Measurements from ENCODE around the gene CPPED1. TPM values are rescaled to one million over a fixed set of nuclear protein-coding genes. Genes with fewer than 3 reads are reported as not detected.

The CPPED1 gene
- total RNA-seq, 4 donors from 2014 or later = 10.6 to 21.7 (median 16.7) TPM

DNA sequence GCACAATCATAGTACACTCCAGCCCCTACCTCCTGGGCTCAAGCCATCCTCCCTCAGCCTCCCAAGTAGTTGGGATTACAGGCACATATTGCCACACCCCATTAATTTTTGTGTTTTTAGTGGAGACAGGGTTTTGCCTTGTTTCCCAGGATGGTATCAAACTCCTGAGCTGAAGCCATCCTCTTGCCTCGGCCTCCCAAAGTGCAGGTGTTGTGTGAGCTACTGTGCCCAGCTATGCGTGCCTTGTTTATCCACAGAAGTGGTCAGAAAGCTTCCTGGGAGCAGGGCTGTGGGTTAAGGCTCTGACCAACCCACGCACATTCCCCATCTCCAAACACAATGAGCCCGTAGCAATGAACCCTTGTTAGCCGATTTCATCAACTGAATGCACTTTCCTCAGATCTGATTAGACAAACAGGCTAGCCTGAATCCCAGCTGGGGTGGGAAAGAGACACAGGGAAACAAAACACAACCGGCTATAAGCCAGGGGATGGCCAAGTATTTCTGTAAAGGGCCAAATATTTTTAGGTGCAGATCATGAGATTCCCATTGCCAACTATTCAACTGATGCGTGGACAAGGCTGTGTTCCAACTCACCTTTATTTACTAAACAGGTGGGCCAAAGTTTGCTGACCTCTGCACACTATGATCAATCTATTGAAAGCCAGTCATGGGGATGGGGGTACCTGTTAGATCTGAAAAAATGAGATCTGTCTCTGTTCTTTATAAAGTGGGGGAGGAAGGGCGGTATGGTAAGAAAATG lies 193.6 kb downstream of the CPPED1 start:
- intact Hi-C loops (cut with DNase I) = no loop called here
- H3K4me3 ChIP-seq = no peak overlapping the region
- no peak for DNase-seq (ENCODE audit: extremely low spot score)
- no peak overlapping the region for H3K27ac ChIP-seq (replicated peaks in 1 of 4)
- H3K4me1 ChIP-seq = no peaks in the 10 kb centered on the region
- H3K36me3 ChIP-seq = no peaks in the 10 kb centered on the region
- H3K9me3 ChIP-seq = no peaks in the 10 kb centered on the region
- 78% methylated on average over 8 of the region's 8 CpGs for WGBS
- no peaks in the 10 kb centered on the region for H3K27me3 ChIP-seq
- TF ChIP-seq, protein P1, sequence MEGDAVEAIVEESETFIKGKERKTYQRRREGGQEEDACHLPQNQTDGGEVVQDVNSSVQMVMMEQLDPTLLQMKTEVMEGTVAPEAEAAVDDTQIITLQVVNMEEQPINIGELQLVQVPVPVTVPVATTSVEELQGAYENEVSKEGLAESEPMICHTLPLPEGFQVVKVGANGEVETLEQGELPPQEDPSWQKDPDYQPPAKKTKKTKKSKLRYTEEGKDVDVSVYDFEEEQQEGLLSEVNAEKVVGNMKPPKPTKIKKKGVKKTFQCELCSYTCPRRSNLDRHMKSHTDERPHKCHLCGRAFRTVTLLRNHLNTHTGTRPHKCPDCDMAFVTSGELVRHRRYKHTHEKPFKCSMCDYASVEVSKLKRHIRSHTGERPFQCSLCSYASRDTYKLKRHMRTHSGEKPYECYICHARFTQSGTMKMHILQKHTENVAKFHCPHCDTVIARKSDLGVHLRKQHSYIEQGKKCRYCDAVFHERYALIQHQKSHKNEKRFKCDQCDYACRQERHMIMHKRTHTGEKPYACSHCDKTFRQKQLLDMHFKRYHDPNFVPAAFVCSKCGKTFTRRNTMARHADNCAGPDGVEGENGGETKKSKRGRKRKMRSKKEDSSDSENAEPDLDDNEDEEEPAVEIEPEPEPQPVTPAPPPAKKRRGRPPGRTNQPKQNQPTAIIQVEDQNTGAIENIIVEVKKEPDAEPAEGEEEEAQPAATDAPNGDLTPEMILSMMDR (IDR thresholded peaks at IDR 0.05) = no peak
- no peak for TF ChIP-seq EP300 (IDR thresholded peaks at IDR 0.05)
- no peak for TF ChIP-seq POLR2AphosphoS5 (IDR thresholded peaks at IDR 0.05)
- no peak for TF ChIP-seq POLR2A (IDR thresholded peaks at IDR 0.05; ENCODE audit: low read depth)

Small RNA genes within 50 kb of the gene (small RNA-seq; reads per million reads assigned to genes)
- 0 reads per million in 3 donors for gene MIR4718
- 0 reads per million in 3 donors for gene RF00443

Other genes starting within 250 kb of the CPPED1 start
- gene SHISA9, start 97.7 kb upstream of the CPPED1 start, total RNA-seq = 10 to 100 TPM in 1 of 4 donors, 1 to 10 TPM in 3; 3.6 to 10.8 (median 4.6) TPM